ENCODE data around the gene TRAPPC3.

Gene TRAPPC3

DNA sequence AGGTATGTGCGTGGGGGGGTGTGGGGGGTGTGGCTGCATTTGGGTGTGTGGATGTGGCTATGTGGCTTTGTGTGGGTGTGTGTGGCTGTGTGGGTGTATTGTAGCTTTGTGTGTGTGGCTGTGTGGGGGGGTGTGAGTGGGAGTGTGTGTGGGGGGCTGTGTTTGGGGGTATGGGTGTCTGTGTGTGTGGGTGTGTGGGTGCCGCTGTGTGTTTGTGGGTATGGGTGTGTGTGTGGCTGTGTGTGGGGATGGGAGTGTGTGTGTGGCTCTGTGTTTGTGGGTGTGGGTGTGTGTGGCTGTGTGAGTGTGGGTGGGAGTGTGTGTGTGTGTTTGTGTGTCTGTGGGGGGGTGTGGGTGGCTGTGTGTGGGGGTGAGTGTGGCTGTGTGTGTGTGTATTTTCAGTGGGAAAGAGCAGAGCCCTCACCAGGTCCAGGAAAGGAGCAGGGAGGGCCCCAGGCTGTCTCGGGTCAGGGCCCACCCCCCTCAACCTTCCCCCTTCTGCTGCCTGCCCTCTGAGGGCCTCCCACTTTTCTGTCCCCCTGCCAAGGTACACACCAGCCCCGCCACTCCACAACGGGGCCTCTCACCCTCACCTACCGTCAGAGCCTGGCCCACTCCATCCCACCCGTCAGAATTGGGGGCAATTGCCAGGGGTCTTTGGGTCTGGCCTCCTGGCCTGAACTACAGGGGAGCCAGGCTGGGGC lies 22.3 kb downstream of the TRAPPC3 start:
- Histone ChIP-seq H3K9me2 (replicated peaks; ENCODE audit: control insufficient read depth, low read length) (no peaks in the 10 kb centered on the region), H3K4me3 (ENCODE audit: low read length) (no peak overlapping the region), H3K27ac (ENCODE audit: low read depth, low read length) (no peak overlapping the region), H3K36me3 (ENCODE audit: control insufficient read depth, low read length) (no peaks in the 10 kb centered on the region), H3K79me2 (ENCODE audit: control insufficient read depth, low read length) (no peaks in the 10 kb centered on the region), H4K20me1 (ENCODE audit: control insufficient read depth, insufficient read depth, low read depth, low read length) (no peaks in the 10 kb centered on the region), H3K9me3 (ENCODE audit: control insufficient read depth, insufficient read depth, low read length) (no peaks in the 10 kb centered on the region), H3K4me2 (ENCODE audit: low read length) (no peak overlapping the region), H3F3A (ENCODE audit: control insufficient read depth, insufficient read depth) (no peaks in the 10 kb centered on the region), H3K4me1 (ENCODE audit: control insufficient read depth, low read length) (peaks cover 15% of the 10 kb centered on the region), H3K27me3 (ENCODE audit: control insufficient read depth, low read length) (peaks cover 32% of the 10 kb centered on the region)
- TF ChIP-seq, protein P1, sequence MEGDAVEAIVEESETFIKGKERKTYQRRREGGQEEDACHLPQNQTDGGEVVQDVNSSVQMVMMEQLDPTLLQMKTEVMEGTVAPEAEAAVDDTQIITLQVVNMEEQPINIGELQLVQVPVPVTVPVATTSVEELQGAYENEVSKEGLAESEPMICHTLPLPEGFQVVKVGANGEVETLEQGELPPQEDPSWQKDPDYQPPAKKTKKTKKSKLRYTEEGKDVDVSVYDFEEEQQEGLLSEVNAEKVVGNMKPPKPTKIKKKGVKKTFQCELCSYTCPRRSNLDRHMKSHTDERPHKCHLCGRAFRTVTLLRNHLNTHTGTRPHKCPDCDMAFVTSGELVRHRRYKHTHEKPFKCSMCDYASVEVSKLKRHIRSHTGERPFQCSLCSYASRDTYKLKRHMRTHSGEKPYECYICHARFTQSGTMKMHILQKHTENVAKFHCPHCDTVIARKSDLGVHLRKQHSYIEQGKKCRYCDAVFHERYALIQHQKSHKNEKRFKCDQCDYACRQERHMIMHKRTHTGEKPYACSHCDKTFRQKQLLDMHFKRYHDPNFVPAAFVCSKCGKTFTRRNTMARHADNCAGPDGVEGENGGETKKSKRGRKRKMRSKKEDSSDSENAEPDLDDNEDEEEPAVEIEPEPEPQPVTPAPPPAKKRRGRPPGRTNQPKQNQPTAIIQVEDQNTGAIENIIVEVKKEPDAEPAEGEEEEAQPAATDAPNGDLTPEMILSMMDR (IDR thresholded peaks at IDR 0.05; ENCODE audit: low read depth, low read length, poor library complexity, severe bottlenecking) = no peak
- TF ChIP-seq EZH2phosphoT487 (IDR thresholded peaks at IDR 0.05; ENCODE audit: borderline replicate concordance, low read length) = no peak

GRCh38 chr1:36126005-36126716 lies 23.1 kb downstream of the TRAPPC3 start:
- Histone ChIP-seq H3F3A (ENCODE audit: control insufficient read depth, insufficient read depth) (no peaks in the 10 kb centered on the region), H3K9me3 (ENCODE audit: control insufficient read depth, insufficient read depth, low read length) (no peaks in the 10 kb centered on the region), H3K4me2 (ENCODE audit: low read length) (no peak overlapping the region), H3K4me3 (ENCODE audit: low read length) (no peak overlapping the region), H4K20me1 (ENCODE audit: control insufficient read depth, insufficient read depth, low read depth, low read length) (no peaks in the 10 kb centered on the region), H3K79me2 (ENCODE audit: control insufficient read depth, low read length) (no peaks in the 10 kb centered on the region), H3K36me3 (ENCODE audit: control insufficient read depth, low read length) (no peaks in the 10 kb centered on the region), H3K27me3 (ENCODE audit: control insufficient read depth, low read length) (peaks cover 32% of the 10 kb centered on the region), H3K9me2 (replicated peaks; ENCODE audit: control insufficient read depth, low read length) (no peaks in the 10 kb centered on the region), H3K27ac (ENCODE audit: low read depth, low read length) (no peak overlapping the region), H3K4me1 (ENCODE audit: control insufficient read depth, low read length) (peaks cover 15% of the 10 kb centered on the region)
- no peak for TF ChIP-seq EZH2phosphoT487 (IDR thresholded peaks at IDR 0.05; ENCODE audit: borderline replicate concordance, low read length)
- TF ChIP-seq, protein P1 (IDR thresholded peaks at IDR 0.05; ENCODE audit: low read depth, low read length, poor library complexity, severe bottlenecking) = no peak

GRCh38 chr1:36125129-36125991 lies 23.9 kb downstream of the TRAPPC3 start, which contains the start of gene COL8A2:
TSS of gene COL8A2 (minus strand) at chr1:36125222. CDS start at chr1:36100242, 24,980 bp downstream.
- no peaks in the 10 kb centered on the region for H3K79me2 ChIP-seq (ENCODE audit: control insufficient read depth, low read length)
- H3K27ac ChIP-seq (ENCODE audit: low read depth, low read length) = no peak within 1 kb of the TSS
- H3K9me2 ChIP-seq (replicated peaks; ENCODE audit: control insufficient read depth, low read length) = no peaks in the 10 kb centered on the region
- H3K4me2 ChIP-seq (ENCODE audit: low read length) = no peak within 1 kb of the TSS
- peaks cover 15% of the 10 kb centered on the region for H3K4me1 ChIP-seq (ENCODE audit: control insufficient read depth, low read length)
- H4K20me1 ChIP-seq (ENCODE audit: control insufficient read depth, insufficient read depth, low read depth, low read length) = no peaks in the 10 kb centered on the region
- no peaks in the 10 kb centered on the region for H3F3A ChIP-seq (ENCODE audit: control insufficient read depth, insufficient read depth)
- TF ChIP-seq EZH2phosphoT487 (IDR thresholded peaks at IDR 0.05; ENCODE audit: borderline replicate concordance, low read length) = 0 out of 2 replicates have a peak, but pooled peaks have one; percentile 51
- TF ChIP-seq, protein P1 (IDR thresholded peaks at IDR 0.05; ENCODE audit: low read depth, low read length, poor library complexity, severe bottlenecking) = no peak
- H3K9me3 ChIP-seq (ENCODE audit: control insufficient read depth, insufficient read depth, low read length) = no peaks in the 10 kb centered on the region
- no peak within 1 kb of the TSS for H3K4me3 ChIP-seq (ENCODE audit: low read length)
- H3K36me3 ChIP-seq (ENCODE audit: control insufficient read depth, low read length) = no peaks in the 10 kb centered on the region
- H3K27me3 ChIP-seq (ENCODE audit: control insufficient read depth, low read length) = peaks cover 32% of the 10 kb centered on the region
